ENCODE results near the gene KLHL29.

The KLHL29 gene

GRCh38 chr2:23497536-23497935, 112.6 kb downstream of the KLHL29 start:
- DNase-seq, result no peak

GRCh38 chr2:23498943-23499342, 114.0 kb downstream of the KLHL29 start:
- DNase-seq, result no peak

- no peak for DNase-seq
Observed at GRCh38 chr2:23499439-23499838, 114.5 kb downstream of the KLHL29 start.

GRCh38 chr2:23500836-23501235, 115.9 kb downstream of the KLHL29 start:
- DNase-seq, result no peak

GRCh38 chr2:23502096-23502495, 117.1 kb downstream of the KLHL29 start:
- no peak for DNase-seq

- no peak for DNase-seq
Observed at GRCh38 chr2:23503097-23503496, 118.1 kb downstream of the KLHL29 start.

GRCh38 chr2:23503682-23504081, 118.7 kb downstream of the KLHL29 start:
- DNase-seq, result peak; percentile 47

- DNase-seq, result no peak
Observed at GRCh38 chr2:23504591-23504990, 119.6 kb downstream of the KLHL29 start.

GRCh38 chr2:23505218-23505983, 120.4 kb downstream of the KLHL29 start:
- no peak for DNase-seq

GRCh38 chr2:23505984-23506380, 121.0 kb downstream of the KLHL29 start:
- no peak for DNase-seq

GRCh38 chr2:23506531-23507266, 121.7 kb downstream of the KLHL29 start:
- DNase-seq, result peak; percentile 75

GRCh38 chr2:23507267-23508065, 122.5 kb downstream of the KLHL29 start:
- DNase-seq, result no peak

- peak; percentile 28 for DNase-seq
Observed at GRCh38 chr2:23508066-23508390, 123.0 kb downstream of the KLHL29 start.

- no peak for DNase-seq
Observed at GRCh38 chr2:23509103-23509502, 124.1 kb downstream of the KLHL29 start.

GRCh38 chr2:23509596-23510292, 124.8 kb downstream of the KLHL29 start:
- no peak for DNase-seq

- no peak for DNase-seq
Observed at GRCh38 chr2:23510471-23510870, 125.5 kb downstream of the KLHL29 start.

GRCh38 chr2:23512778-23513177, 127.8 kb downstream of the KLHL29 start:
- DNase-seq, result no peak

GRCh38 chr2:23513245-23513871, 128.4 kb downstream of the KLHL29 start:
- no peak for DNase-seq

GRCh38 chr2:23513872-23514793, 129.2 kb downstream of the KLHL29 start:
- DNase-seq, result no peak

GRCh38 chr2:23516520-23517256, 131.7 kb downstream of the KLHL29 start:
- no peak for DNase-seq
